NB4 (cell line): ENCODE data around the gene CT45A7.
"Not testable (repeated sequence)": the region's sequence is repeated elsewhere in the genome, so short reads cannot be mapped to it uniquely, and the experiment has no call there.

Experiments used
- MYC ChIP-seq: IDR thresholded peaks from 2 replicates; pipeline ENCODE4 v1.6.1; 2011; ENCODE audit warnings: low read depth, low read length
- POLR2A ChIP-seq: IDR thresholded peaks from 2 replicates; pipeline ENCODE4 v1.6.1; 2011; ENCODE audit warnings: mild to moderate bottlenecking; ENCODE audit not compliant: insufficient read length; ENCODE audit errors: extremely low read depth
- TF ChIP-seq, protein P1 (sequence below): IDR thresholded peaks from one replicate; pipeline ENCODE4 v1.5.1; 2012; ENCODE audit warnings: low read depth, low read length
- TF ChIP-seq, protein P2 (sequence below): IDR thresholded peaks from 2 replicates; pipeline ENCODE4 v1.6.1; 2011; ENCODE audit warnings: low read depth, low read length

DNA sequence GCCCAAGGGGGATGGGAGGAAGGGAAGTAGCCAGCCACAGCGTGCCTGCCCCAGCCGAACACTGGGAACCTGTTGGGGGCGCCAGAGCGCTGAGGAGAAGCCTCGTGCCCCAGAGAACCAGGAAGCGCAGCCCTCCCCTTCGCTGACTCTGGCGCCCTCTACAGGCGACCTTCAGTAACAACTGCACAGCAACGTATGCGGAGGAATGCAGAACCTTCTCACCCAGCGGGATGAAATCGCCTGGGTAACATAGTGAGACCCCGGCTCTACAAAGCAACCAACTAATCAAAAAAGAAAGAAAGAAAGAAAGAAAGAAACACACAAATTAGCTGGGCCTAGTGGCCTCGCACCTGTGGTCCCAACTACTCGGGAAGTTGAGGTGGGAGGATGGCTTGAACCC, 34.4 kb downstream of the CT45A7 start, which contains the start of gene CT45A6:
- TF ChIP-seq, protein P1, sequence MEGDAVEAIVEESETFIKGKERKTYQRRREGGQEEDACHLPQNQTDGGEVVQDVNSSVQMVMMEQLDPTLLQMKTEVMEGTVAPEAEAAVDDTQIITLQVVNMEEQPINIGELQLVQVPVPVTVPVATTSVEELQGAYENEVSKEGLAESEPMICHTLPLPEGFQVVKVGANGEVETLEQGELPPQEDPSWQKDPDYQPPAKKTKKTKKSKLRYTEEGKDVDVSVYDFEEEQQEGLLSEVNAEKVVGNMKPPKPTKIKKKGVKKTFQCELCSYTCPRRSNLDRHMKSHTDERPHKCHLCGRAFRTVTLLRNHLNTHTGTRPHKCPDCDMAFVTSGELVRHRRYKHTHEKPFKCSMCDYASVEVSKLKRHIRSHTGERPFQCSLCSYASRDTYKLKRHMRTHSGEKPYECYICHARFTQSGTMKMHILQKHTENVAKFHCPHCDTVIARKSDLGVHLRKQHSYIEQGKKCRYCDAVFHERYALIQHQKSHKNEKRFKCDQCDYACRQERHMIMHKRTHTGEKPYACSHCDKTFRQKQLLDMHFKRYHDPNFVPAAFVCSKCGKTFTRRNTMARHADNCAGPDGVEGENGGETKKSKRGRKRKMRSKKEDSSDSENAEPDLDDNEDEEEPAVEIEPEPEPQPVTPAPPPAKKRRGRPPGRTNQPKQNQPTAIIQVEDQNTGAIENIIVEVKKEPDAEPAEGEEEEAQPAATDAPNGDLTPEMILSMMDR, result not testable (repeated sequence)
- TF ChIP-seq, protein P2, sequence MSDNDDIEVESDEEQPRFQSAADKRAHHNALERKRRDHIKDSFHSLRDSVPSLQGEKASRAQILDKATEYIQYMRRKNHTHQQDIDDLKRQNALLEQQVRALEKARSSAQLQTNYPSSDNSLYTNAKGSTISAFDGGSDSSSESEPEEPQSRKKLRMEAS, result not testable (repeated sequence)
- TF ChIP-seq POLR2A, MYC: not testable (repeated sequence)
